Liver (tissue), 3 donors: ENCODE results near the gene MSL2.

ENCODE experiments used
- GABPA ChIP-seq, 2 donors: IDR thresholded peaks in 1 of 2; conservative IDR thresholded peaks in 1 of 2; 2 replicates each; pipeline ENCODE4 v1.6.1; 2016; ENCODE audit warnings: antibody characterized with exemption in 2 of 2, mild to moderate bottlenecking in 1 of 2, moderate library complexity in 1 of 2
- RAD21 ChIP-seq, 2 donors: IDR thresholded peaks; 2 replicates each; pipeline ENCODE4 v1.6.1; 2016; ENCODE audit warnings: antibody characterized with exemption in 2 of 2, mild to moderate bottlenecking in 2 of 2
- TAF1 ChIP-seq: conservative IDR thresholded peaks from 2 replicates; pipeline ENCODE4 v1.6.1; 2016; ENCODE audit warnings: antibody characterized with exemption, mild to moderate bottlenecking
- YY1 ChIP-seq: IDR thresholded peaks from 2 replicates; pipeline ENCODE4 v1.6.1; 2016; ENCODE audit warnings: antibody characterized with exemption, mild to moderate bottlenecking
- TF ChIP-seq, protein P1 (sequence below): fragments of 150-350 bp; IDR thresholded peaks from 2 replicates; pipeline ENCODE4 v1.5.1; 2017; ENCODE audit warnings: improper control_type of control experiment, low read depth, low read length; ENCODE audit not compliant: missing input control
- TF ChIP-seq, protein P2 (sequence below): IDR thresholded peaks from 2 replicates; pipeline ENCODE4 v1.6.1; 2016; ENCODE audit warnings: antibody characterized with exemption
- TF ChIP-seq, protein P3 (sequence below): IDR thresholded peaks from 2 replicates; pipeline ENCODE4 v1.6.1; 2016; ENCODE audit warnings: antibody characterized with exemption, mild to moderate bottlenecking
- donor health status: healthy.
- donor health status: healthy.

DNA sequence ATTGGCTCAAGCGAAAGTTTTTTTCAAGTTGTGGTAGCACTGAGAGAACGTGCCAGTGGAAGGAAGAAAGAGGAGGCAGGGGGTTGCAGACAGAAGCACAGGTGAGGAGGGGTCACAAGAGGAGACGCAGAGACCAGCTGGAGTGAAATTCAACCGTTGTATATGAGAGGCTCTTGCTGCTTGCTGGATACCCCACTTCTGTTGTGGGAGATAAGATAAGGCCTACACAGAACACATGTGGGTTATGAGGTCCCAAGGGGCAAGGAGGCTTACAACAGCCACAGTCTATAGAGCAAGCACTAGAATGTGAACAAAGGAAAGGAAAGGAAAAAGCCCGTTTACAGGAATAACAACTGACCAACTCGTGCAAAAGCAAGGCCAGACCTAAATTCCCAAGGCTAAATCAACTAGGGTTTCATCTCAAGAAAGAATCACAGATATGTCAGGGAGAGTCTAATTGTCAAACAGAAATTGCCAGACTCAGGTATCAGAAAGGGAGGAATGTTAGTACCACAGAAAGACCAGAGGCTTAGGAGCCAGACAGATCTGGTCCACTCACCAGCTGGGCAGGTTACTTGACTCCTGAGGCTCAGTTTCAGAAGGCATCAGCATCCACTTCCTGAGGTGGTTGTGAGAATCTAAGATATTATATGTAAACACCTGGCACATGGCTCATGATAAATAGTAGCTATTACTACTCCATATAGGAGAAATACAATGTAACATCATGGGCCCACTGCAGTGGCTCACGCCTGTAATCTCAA is 60.9 kb downstream of the MSL2 start:
- TF ChIP-seq, protein P1, sequence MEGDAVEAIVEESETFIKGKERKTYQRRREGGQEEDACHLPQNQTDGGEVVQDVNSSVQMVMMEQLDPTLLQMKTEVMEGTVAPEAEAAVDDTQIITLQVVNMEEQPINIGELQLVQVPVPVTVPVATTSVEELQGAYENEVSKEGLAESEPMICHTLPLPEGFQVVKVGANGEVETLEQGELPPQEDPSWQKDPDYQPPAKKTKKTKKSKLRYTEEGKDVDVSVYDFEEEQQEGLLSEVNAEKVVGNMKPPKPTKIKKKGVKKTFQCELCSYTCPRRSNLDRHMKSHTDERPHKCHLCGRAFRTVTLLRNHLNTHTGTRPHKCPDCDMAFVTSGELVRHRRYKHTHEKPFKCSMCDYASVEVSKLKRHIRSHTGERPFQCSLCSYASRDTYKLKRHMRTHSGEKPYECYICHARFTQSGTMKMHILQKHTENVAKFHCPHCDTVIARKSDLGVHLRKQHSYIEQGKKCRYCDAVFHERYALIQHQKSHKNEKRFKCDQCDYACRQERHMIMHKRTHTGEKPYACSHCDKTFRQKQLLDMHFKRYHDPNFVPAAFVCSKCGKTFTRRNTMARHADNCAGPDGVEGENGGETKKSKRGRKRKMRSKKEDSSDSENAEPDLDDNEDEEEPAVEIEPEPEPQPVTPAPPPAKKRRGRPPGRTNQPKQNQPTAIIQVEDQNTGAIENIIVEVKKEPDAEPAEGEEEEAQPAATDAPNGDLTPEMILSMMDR: no peak
- TF ChIP-seq YY1: no peak
- no peak for TF ChIP-seq TAF1
- TF ChIP-seq RAD21 (IDR thresholded peaks at IDR 0.05): no peak
- TF ChIP-seq, protein P2, sequence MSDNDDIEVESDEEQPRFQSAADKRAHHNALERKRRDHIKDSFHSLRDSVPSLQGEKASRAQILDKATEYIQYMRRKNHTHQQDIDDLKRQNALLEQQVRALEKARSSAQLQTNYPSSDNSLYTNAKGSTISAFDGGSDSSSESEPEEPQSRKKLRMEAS: no peak
- TF ChIP-seq, protein P3, sequence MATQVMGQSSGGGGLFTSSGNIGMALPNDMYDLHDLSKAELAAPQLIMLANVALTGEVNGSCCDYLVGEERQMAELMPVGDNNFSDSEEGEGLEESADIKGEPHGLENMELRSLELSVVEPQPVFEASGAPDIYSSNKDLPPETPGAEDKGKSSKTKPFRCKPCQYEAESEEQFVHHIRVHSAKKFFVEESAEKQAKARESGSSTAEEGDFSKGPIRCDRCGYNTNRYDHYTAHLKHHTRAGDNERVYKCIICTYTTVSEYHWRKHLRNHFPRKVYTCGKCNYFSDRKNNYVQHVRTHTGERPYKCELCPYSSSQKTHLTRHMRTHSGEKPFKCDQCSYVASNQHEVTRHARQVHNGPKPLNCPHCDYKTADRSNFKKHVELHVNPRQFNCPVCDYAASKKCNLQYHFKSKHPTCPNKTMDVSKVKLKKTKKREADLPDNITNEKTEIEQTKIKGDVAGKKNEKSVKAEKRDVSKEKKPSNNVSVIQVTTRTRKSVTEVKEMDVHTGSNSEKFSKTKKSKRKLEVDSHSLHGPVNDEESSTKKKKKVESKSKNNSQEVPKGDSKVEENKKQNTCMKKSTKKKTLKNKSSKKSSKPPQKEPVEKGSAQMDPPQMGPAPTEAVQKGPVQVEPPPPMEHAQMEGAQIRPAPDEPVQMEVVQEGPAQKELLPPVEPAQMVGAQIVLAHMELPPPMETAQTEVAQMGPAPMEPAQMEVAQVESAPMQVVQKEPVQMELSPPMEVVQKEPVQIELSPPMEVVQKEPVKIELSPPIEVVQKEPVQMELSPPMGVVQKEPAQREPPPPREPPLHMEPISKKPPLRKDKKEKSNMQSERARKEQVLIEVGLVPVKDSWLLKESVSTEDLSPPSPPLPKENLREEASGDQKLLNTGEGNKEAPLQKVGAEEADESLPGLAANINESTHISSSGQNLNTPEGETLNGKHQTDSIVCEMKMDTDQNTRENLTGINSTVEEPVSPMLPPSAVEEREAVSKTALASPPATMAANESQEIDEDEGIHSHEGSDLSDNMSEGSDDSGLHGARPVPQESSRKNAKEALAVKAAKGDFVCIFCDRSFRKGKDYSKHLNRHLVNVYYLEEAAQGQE: no peak
- TF ChIP-seq GABPA (IDR thresholded peaks at IDR 0.05 in 1 of 2, conservative IDR thresholded peaks at IDR 0.05 in 1 of 2): no peak
